HEK293 (cell line): ENCODE measurements around the gene TPM1.

Experiments used
- GLI2 ChIP-seq: fragments of 450-650 bp; formaldehyde crosslinking; IDR thresholded peaks from 2 replicates; pipeline ENCODE4; 2017; ENCODE audit warnings: missing biosample characterization, missing genetic modification characterization, low read depth, borderline replicate concordance
- PRDM4 ChIP-seq: fragments of 450-650 bp; formaldehyde crosslinking; IDR thresholded peaks from 2 replicates; pipeline ENCODE4 v1.5.1; 2017; ENCODE audit warnings: missing biosample characterization, missing genetic modification characterization
- ZBTB1 ChIP-seq: fragments of 450-650 bp; formaldehyde crosslinking; IDR thresholded peaks from 2 replicates; pipeline ENCODE4 v1.5.1; 2016; ENCODE audit warnings: missing biosample characterization, missing genetic modification characterization
- ZBTB21 ChIP-seq: fragments of 450-650 bp; formaldehyde crosslinking; IDR thresholded peaks from 2 replicates; pipeline ENCODE4 v1.5.1; 2017; ENCODE audit warnings: missing biosample characterization, missing genetic modification characterization
- ZNF23 ChIP-seq: fragments of 450-650 bp; formaldehyde crosslinking; IDR thresholded peaks from 2 replicates; pipeline ENCODE4 v1.5.1; 2016; ENCODE audit warnings: missing biosample characterization, missing genetic modification characterization, borderline replicate concordance
- ZNF274 ChIP-seq, 2 experiments: fragments of 200-500 bp in 1 of 2; fragments of 450-650 bp in 1 of 2; sonication (Bioruptor generic) in 1 of 2; formaldehyde crosslinking in 1 of 2; IDR thresholded peaks; 2 replicates each; pipeline versions ENCODE4 v1.5.1 to v1.6.1; 2014 to 2016; ENCODE audit warnings: borderline replicate concordance in 1 of 2, inconsistent platforms in 1 of 2, low read length in 1 of 2, missing biosample characterization in 1 of 2, missing genetic modification characterization in 1 of 2

DNA sequence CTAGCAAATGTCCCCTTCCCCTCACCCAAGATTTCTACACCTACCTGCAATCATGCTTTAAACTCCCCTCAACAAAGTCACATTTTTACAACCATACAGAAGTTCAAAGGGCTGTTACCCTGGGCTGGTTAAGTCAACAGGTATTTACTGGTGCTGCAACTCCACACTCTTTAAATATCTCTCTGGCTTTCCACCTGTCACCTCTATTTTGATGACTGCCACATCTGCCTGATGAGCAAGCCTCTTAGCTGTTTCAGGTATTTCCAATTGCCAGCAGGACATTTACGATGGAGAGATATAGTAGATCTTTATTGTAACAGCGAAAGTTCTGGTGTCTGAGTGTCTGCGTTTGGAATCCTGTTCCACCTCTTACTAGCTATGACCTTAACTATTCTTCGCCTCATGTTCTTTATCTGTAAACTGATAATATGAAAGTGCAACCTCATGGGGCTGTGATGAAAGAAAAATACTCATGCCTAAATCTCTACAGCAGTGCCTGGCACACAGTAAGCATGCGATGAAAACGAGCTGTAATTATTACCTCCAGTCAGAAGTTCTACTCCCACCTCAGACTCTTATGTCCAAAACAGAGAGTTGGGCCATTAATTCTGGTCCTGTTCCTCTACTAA is 44.2 kb upstream of the TPM1 start:
- TF ChIP-seq ZBTB21 (tag by site-specific recombination): no peak
- TF ChIP-seq ZNF23: no peak
- TF ChIP-seq ZNF274 (IDR thresholded peaks at IDR 0.05; ENCODE audit: low read length): no peak
- TF ChIP-seq ZNF274 (tag by site-specific recombination; IDR thresholded peaks at IDR 0.05; ENCODE audit: borderline replicate concordance): no peak
- TF ChIP-seq ZBTB1 (tag by site-specific recombination): no peak
- TF ChIP-seq PRDM4 (tag by site-specific recombination): no peak
- TF ChIP-seq GLI2 (tag by site-specific recombination): no peak
